ENCODE results near the gene APOL1. TPM values are rescaled to one million over a fixed set of nuclear protein-coding genes. Genes with fewer than 3 reads are reported as not detected.
"Not testable (repeated sequence)": the region's sequence is repeated elsewhere in the genome, so short reads cannot be mapped to it uniquely, and the experiment has no call there.

APOL1 gene
- total and polyA plus RNA-seq, 2 donors: 14.2 to 62.6 TPM

GRCh38 chr22:36222887-36223450, 30.0 kb upstream of the APOL1 start:
- Histone ChIP-seq H3K4me1 (ENCODE audit: control insufficient read depth in 2 of 2, insufficient read depth in 2 of 2, low read length in 2 of 2) (peaks cover 5 to 7% of the 10 kb centered on the region in 2 donors), H3K27ac (ENCODE audit: low read depth in 1 of 2, low read length in 1 of 2) (no peak overlapping the region), H3K36me3 (ENCODE audit: control insufficient read depth in 2 of 2, insufficient read depth in 2 of 2, low read length in 1 of 2) (peaks cover 11 to 13% of the 10 kb centered on the region in 2 donors), H3K4me3 (ENCODE audit: low read length in 2 of 2) (no peak overlapping the region), H3K9me3 (ENCODE audit: control insufficient read depth in 2 of 2, insufficient read depth in 1 of 2, low read length in 1 of 2) (no peaks in the 10 kb centered on the region), H3K27me3 (ENCODE audit: control insufficient read depth in 2 of 2, insufficient read depth in 1 of 2, low read length in 1 of 2) (no peaks in the 10 kb centered on the region)
- no peak for DNase-seq (ENCODE audit: low read depth in 6 of 9, low spot score in 9 of 9)
- WGBS: 96% methylated on average over 9 of the region's 9 CpGs

- no peak for DNase-seq (ENCODE audit: low read depth in 6 of 9, low spot score in 9 of 9)
- Histone ChIP-seq H3K27me3 (ENCODE audit: control insufficient read depth in 2 of 2, insufficient read depth in 1 of 2, low read length in 1 of 2) (no peaks in the 10 kb centered on the region), H3K9me3 (ENCODE audit: control insufficient read depth in 2 of 2, insufficient read depth in 1 of 2, low read length in 1 of 2) (no peaks in the 10 kb centered on the region), H3K4me1 (ENCODE audit: control insufficient read depth in 2 of 2, insufficient read depth in 2 of 2, low read length in 2 of 2) (peaks cover 5 to 7% of the 10 kb centered on the region in 2 donors), H3K27ac (ENCODE audit: low read depth in 1 of 2, low read length in 1 of 2) (no peak overlapping the region), H3K36me3 (ENCODE audit: control insufficient read depth in 2 of 2, insufficient read depth in 2 of 2, low read length in 1 of 2) (peaks cover 12 to 17% of the 10 kb centered on the region in 2 donors), H3K4me3 (ENCODE audit: low read length in 2 of 2) (no peak overlapping the region)
- WGBS: 97% methylated on average over 8 of the region's 8 CpGs
Observed at GRCh38 chr22:36223504-36223903, 29.4 kb upstream of the APOL1 start.

- no peak for DNase-seq (ENCODE audit: low read depth in 6 of 9, low spot score in 9 of 9)
Observed at GRCh38 chr22:36224245-36224644, 28.7 kb upstream of the APOL1 start.

GRCh38 chr22:36225333-36225922, 27.5 kb upstream of the APOL1 start:
- Histone ChIP-seq H3K27me3 (ENCODE audit: control insufficient read depth in 2 of 2, insufficient read depth in 1 of 2, low read length in 1 of 2) (no peaks in the 10 kb centered on the region), H3K4me1 (ENCODE audit: control insufficient read depth in 2 of 2, insufficient read depth in 2 of 2, low read length in 2 of 2) (peaks cover 5 to 7% of the 10 kb centered on the region in 2 donors), H3K9me3 (ENCODE audit: control insufficient read depth in 2 of 2, insufficient read depth in 1 of 2, low read length in 1 of 2) (no peaks in the 10 kb centered on the region), H3K27ac (ENCODE audit: low read depth in 1 of 2, low read length in 1 of 2) (no peak overlapping the region), H3K4me3 (ENCODE audit: low read length in 2 of 2) (no peak overlapping the region), H3K36me3 (ENCODE audit: control insufficient read depth in 2 of 2, insufficient read depth in 2 of 2, low read length in 1 of 2) (peaks cover 18 to 26% of the 10 kb centered on the region in 2 donors)
- no peak for DNase-seq (ENCODE audit: low read depth in 6 of 9, low spot score in 9 of 9)
- 91% methylated on average over 9 of the region's 9 CpGs for WGBS

More at GRCh38 chr22:36224245-36224644, 28.7 kb upstream of the APOL1 start:
- peaks cover 17 to 23% of the 10 kb centered on the region in 2 donors for H3K36me3 ChIP-seq (ENCODE audit: control insufficient read depth in 2 of 2, insufficient read depth in 2 of 2, low read length in 1 of 2)
- H3K27me3 ChIP-seq (ENCODE audit: control insufficient read depth in 2 of 2, insufficient read depth in 1 of 2, low read length in 1 of 2): no peaks in the 10 kb centered on the region
- no peaks in the 10 kb centered on the region for H3K9me3 ChIP-seq (ENCODE audit: control insufficient read depth in 2 of 2, insufficient read depth in 1 of 2, low read length in 1 of 2)
- 99% methylated on average over 4 of the region's 4 CpGs for WGBS
- peaks cover 5 to 7% of the 10 kb centered on the region in 2 donors for H3K4me1 ChIP-seq (ENCODE audit: control insufficient read depth in 2 of 2, insufficient read depth in 2 of 2, low read length in 2 of 2)
- no peak overlapping the region for H3K27ac ChIP-seq (ENCODE audit: low read depth in 1 of 2, low read length in 1 of 2)
- no peak overlapping the region for H3K4me3 ChIP-seq (ENCODE audit: low read length in 2 of 2)

- H3K36me3 ChIP-seq (ENCODE audit: control insufficient read depth in 2 of 2, insufficient read depth in 2 of 2, low read length in 1 of 2): peaks cover 22 to 34% of the 10 kb centered on the region in 2 donors
- 88% methylated on average over 5 of the region's 5 CpGs for WGBS
- no peak overlapping the region for H3K27ac ChIP-seq (ENCODE audit: low read depth in 1 of 2, low read length in 1 of 2)
- H3K4me1 ChIP-seq (ENCODE audit: control insufficient read depth in 2 of 2, insufficient read depth in 2 of 2, low read length in 2 of 2): peaks cover 5 to 7% of the 10 kb centered on the region in 2 donors
- DNase-seq (ENCODE audit: low read depth in 6 of 9, low spot score in 9 of 9): no peak
- H3K4me3 ChIP-seq (ENCODE audit: low read length in 2 of 2): no peak overlapping the region
- no peaks in the 10 kb centered on the region for H3K9me3 ChIP-seq (ENCODE audit: control insufficient read depth in 2 of 2, insufficient read depth in 1 of 2, low read length in 1 of 2)
- H3K27me3 ChIP-seq (ENCODE audit: control insufficient read depth in 2 of 2, insufficient read depth in 1 of 2, low read length in 1 of 2): no peaks in the 10 kb centered on the region
Observed at GRCh38 chr22:36226189-36226588, 26.7 kb upstream of the APOL1 start.

- H3K27ac ChIP-seq (ENCODE audit: low read depth in 1 of 2, low read length in 1 of 2): no peak overlapping the region
Observed at GRCh38 chr22:36227396-36227795, 25.5 kb upstream of the APOL1 start.

GRCh38 chr22:36227806-36228205, 25.1 kb upstream of the APOL1 start:
- H3K9me3 ChIP-seq (ENCODE audit: control insufficient read depth in 2 of 2, insufficient read depth in 1 of 2, low read length in 1 of 2): no peaks in the 10 kb centered on the region
- WGBS: 98% methylated on average over 8 of the region's 8 CpGs
- no peak for DNase-seq (ENCODE audit: low read depth in 6 of 9, low spot score in 9 of 9)
- H3K4me1 ChIP-seq (ENCODE audit: control insufficient read depth in 2 of 2, insufficient read depth in 2 of 2, low read length in 2 of 2): no peaks in the 10 kb centered on the region
- no peaks in the 10 kb centered on the region for H3K27me3 ChIP-seq (ENCODE audit: control insufficient read depth in 2 of 2, insufficient read depth in 1 of 2, low read length in 1 of 2)
- H3K4me3 ChIP-seq (ENCODE audit: low read length in 2 of 2): no peak overlapping the region
- H3K27ac ChIP-seq (ENCODE audit: low read depth in 1 of 2, low read length in 1 of 2): no peak overlapping the region
- peaks cover 37 to 50% of the 10 kb centered on the region in 2 donors for H3K36me3 ChIP-seq (ENCODE audit: control insufficient read depth in 2 of 2, insufficient read depth in 2 of 2, low read length in 1 of 2)

More at GRCh38 chr22:36227396-36227795, 25.5 kb upstream of the APOL1 start:
- WGBS: 95% methylated on average over 9 of the region's 9 CpGs
- Histone ChIP-seq H3K4me3 (ENCODE audit: low read length in 2 of 2) (no peak overlapping the region), H3K4me1 (ENCODE audit: control insufficient read depth in 2 of 2, insufficient read depth in 2 of 2, low read length in 2 of 2) (peaks cover under 1% of the 10 kb centered on the region in 2 donors), H3K9me3 (ENCODE audit: control insufficient read depth in 2 of 2, insufficient read depth in 1 of 2, low read length in 1 of 2) (no peaks in the 10 kb centered on the region), H3K27me3 (ENCODE audit: control insufficient read depth in 2 of 2, insufficient read depth in 1 of 2, low read length in 1 of 2) (no peaks in the 10 kb centered on the region), H3K36me3 (ENCODE audit: control insufficient read depth in 2 of 2, insufficient read depth in 2 of 2, low read length in 1 of 2) (peaks cover 33 to 46% of the 10 kb centered on the region in 2 donors)
- DNase-seq (ENCODE audit: low read depth in 6 of 9, low spot score in 9 of 9): no peak

GRCh38 chr22:36228369-36228768, 24.6 kb upstream of the APOL1 start:
- peaks cover 43 to 52% of the 10 kb centered on the region in 2 donors for H3K36me3 ChIP-seq (ENCODE audit: control insufficient read depth in 2 of 2, insufficient read depth in 2 of 2, low read length in 1 of 2)
- not testable (repeated sequence) for H3K27ac ChIP-seq (ENCODE audit: low read depth in 1 of 2, low read length in 1 of 2); H3K4me1 ChIP-seq (ENCODE audit: control insufficient read depth in 2 of 2, insufficient read depth in 2 of 2, low read length in 2 of 2); H3K9me3 ChIP-seq (ENCODE audit: control insufficient read depth in 2 of 2, insufficient read depth in 1 of 2, low read length in 1 of 2); H3K27me3 ChIP-seq (ENCODE audit: control insufficient read depth in 2 of 2, insufficient read depth in 1 of 2, low read length in 1 of 2); H3K4me3 ChIP-seq (ENCODE audit: low read length in 2 of 2); DNase-seq (ENCODE audit: low read depth in 6 of 9, low spot score in 9 of 9)
- 100% methylated on average over 1 of the region's 1 CpG for WGBS

GRCh38 chr22:36228944-36229343, 24.0 kb upstream of the APOL1 start:
- H3K36me3 ChIP-seq (ENCODE audit: control insufficient read depth in 2 of 2, insufficient read depth in 2 of 2, low read length in 1 of 2): peaks cover 45 to 52% of the 10 kb centered on the region in 2 donors
- H3K4me1 ChIP-seq (ENCODE audit: control insufficient read depth in 2 of 2, insufficient read depth in 2 of 2, low read length in 2 of 2): no peaks in the 10 kb centered on the region
- no peak overlapping the region for H3K4me3 ChIP-seq (ENCODE audit: low read length in 2 of 2)
- H3K9me3 ChIP-seq (ENCODE audit: control insufficient read depth in 2 of 2, insufficient read depth in 1 of 2, low read length in 1 of 2): no peaks in the 10 kb centered on the region
- 97% methylated on average over 7 of the region's 7 CpGs for WGBS
- no peaks in the 10 kb centered on the region for H3K27me3 ChIP-seq (ENCODE audit: control insufficient read depth in 2 of 2, insufficient read depth in 1 of 2, low read length in 1 of 2)
- no peak overlapping the region for H3K27ac ChIP-seq (ENCODE audit: low read depth in 1 of 2, low read length in 1 of 2)
- DNase-seq (ENCODE audit: low read depth in 6 of 9, low spot score in 9 of 9): no peak
